ENCODE measurements around the gene METTL9. TPM values are rescaled to one million over a fixed set of nuclear protein-coding genes. Genes with fewer than 3 reads are reported as not detected.
"Not testable (repeated sequence)": the region's sequence is repeated elsewhere in the genome, so short reads cannot be mapped to it uniquely, and the experiment has no call there.

The METTL9 gene
- total RNA-seq, 1 donor from 2014 or later, result 58.8 TPM

DNA sequence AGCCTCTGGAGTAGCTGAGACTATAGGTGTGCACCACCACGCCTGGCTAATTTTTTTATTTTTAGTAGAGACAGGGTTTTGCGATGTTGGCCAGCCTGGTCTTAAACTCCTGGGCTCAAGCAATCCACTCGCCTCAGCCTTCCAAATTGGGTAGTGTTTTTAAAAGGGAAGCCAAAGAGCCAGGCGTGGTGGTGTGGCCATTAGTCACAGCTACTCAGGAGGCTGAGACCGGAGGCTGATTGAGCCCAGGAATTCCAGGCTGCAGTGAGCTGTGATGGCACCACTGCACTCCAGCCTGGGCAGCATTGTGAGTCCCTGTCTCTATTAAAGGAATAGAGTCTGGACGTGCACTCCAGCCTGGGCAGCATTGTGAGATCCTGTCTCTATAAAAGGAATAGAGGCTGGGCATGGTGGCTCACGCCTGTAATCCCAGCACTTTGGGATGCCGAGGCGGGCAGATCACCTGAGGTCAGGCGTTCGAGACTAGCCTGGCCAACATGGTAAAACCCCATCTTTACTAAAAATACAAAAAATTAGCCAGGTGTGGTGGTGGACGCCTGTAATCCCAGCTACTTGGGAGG is 50.5 kb downstream of the METTL9 start:
- intact Hi-C loops (cut with micrococcal nuclease), result loop anchor here (10.0 kb wide), 2 partner anchors 145 to 545 kb away; no protein-coding TSS in a partner anchor
- H3K4me3 Mint-ChIP-seq; H3K9me3 Mint-ChIP-seq; H3K27me3 Mint-ChIP-seq (ENCODE audit: insufficient read depth); H3K36me3 Mint-ChIP-seq (ENCODE audit: low read depth); DNase-seq (ENCODE audit: low spot score); H3K27ac Mint-ChIP-seq: not testable (repeated sequence)
- H3K4me1 Mint-ChIP-seq (ENCODE audit: low read depth), result peaks cover 31% of the 10 kb centered on the region

DNA sequence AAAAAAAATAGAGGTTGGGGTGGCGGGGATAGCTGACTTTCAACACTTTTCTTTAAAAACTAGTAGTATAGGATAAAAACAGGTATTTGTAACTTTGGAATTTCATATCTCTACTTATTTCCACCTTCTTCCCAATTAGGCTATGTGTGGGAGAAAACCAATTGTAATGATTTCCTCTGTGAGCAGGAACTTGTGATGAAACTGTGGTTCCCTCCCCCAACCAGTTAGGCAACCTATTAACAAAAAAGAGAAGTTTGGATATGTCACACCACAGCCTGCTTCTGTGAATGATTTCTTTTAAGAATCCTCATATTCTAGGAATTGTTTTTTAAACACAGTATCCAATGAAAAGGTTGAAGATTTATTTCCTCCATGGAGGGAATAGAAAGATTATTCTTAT is 51.1 kb downstream of the METTL9 start:
- no peak for DNase-seq (ENCODE audit: low spot score)
- intact Hi-C loops (cut with micrococcal nuclease), result no loop called here
- Mint-ChIP-seq H3K27me3 (ENCODE audit: insufficient read depth) (no peaks in the 10 kb centered on the region), H3K9me3 (no peaks in the 10 kb centered on the region), H3K4me1 (ENCODE audit: low read depth) (peaks cover 27% of the 10 kb centered on the region), H3K27ac (no peak overlapping the region), H3K4me3 (no peak overlapping the region), H3K36me3 (ENCODE audit: low read depth) (peaks cover 9% of the 10 kb centered on the region)

DNA sequence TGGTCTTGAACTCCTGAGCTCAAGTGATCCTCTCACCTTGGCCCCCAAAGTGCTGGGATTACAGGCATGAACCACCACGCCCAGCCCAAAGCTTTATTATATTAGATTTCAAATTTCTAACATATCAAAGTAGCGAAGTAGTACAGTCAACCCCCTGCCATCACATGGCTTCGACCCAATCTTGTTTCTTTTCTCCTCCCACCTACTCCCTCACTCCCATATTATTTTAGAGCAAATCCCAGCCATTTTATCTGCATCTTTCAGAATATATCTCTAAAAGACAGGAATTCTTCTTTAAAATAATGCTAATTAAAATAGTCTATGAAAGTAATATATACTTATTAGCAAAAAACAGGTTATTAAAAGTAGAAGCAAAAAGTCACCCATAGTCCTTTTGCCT is 52.1 kb downstream of the METTL9 start:
- Mint-ChIP-seq H3K9me3 (no peaks in the 10 kb centered on the region), H3K4me3 (no peak overlapping the region), H3K27ac (no peak overlapping the region), H3K36me3 (ENCODE audit: low read depth) (peaks cover 14% of the 10 kb centered on the region), H3K27me3 (ENCODE audit: insufficient read depth) (no peaks in the 10 kb centered on the region), H3K4me1 (ENCODE audit: low read depth) (peaks cover 22% of the 10 kb centered on the region)
- DNase-seq (ENCODE audit: low spot score), result no peak
- intact Hi-C loops (cut with micrococcal nuclease), result no loop called here

DNA sequence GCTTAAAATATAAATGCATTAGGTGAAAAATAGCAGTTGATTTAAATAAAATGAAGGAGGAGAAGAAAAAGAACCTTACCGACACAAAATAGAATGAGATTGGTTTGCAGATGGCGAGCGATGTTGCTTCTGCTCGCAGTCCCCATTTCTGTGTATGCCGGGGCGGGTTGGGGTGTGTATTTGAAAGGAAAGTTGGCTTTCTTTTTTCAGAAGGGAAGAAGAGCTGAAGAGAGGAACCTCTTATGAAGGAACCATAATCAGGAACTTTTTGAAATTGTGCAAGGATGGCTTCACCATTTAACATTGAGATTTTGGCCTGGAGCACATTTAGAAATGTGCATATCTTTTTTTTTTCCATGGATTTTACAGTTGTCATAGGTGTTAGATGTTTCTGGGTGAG is 53.1 kb downstream of the METTL9 start, which contains the start of gene IGSF6:
Gene IGSF6 (minus strand): TSS at position 156 of the 400 bp plus-strand sequence. CDS start 10 bp downstream, at position 146.
- no peak for DNase-seq (ENCODE audit: low spot score)
- Mint-ChIP-seq H3K27me3 (ENCODE audit: insufficient read depth) (no peaks in the 10 kb centered on the region), H3K4me1 (ENCODE audit: low read depth) (peaks cover 24% of the 10 kb centered on the region), H3K36me3 (ENCODE audit: low read depth) (peaks cover 14% of the 10 kb centered on the region), H3K9me3 (no peaks in the 10 kb centered on the region), H3K27ac (no peak within 1 kb of the TSS), H3K4me3 (no peak within 1 kb of the TSS)
- intact Hi-C loops (cut with micrococcal nuclease), result no loop called here

DNA sequence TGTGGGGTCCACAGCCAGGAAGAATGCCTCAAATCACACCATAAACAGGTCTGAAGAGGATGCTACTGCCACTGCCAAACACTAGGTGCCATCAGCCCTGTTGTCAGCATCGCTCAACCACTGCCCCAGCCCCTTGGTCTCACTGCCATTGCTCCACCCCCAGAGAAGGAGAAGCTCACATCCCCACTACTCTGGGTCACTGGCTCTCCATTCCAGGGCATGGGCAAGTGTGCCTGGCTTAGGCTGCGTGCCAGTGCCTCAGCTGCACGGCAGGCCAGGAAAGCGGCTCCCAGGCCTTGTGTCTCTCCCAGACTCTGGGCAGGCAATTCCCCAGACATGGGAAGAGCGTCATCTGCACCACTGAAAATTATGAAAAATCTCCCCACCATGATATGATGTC is 54.2 kb downstream of the METTL9 start:
- H3K4me1 Mint-ChIP-seq (ENCODE audit: low read depth), result peaks cover 22% of the 10 kb centered on the region
- no peaks in the 10 kb centered on the region for H3K9me3 Mint-ChIP-seq
- H3K4me3 Mint-ChIP-seq, result no peak overlapping the region
- H3K27me3 Mint-ChIP-seq (ENCODE audit: insufficient read depth), result no peaks in the 10 kb centered on the region
- H3K36me3 Mint-ChIP-seq (ENCODE audit: low read depth), result peaks cover 18% of the 10 kb centered on the region
- DNase-seq (ENCODE audit: low spot score), result no peak
- H3K27ac Mint-ChIP-seq, result no peak overlapping the region
- intact Hi-C loops (cut with micrococcal nuclease), result no loop called here

DNA sequence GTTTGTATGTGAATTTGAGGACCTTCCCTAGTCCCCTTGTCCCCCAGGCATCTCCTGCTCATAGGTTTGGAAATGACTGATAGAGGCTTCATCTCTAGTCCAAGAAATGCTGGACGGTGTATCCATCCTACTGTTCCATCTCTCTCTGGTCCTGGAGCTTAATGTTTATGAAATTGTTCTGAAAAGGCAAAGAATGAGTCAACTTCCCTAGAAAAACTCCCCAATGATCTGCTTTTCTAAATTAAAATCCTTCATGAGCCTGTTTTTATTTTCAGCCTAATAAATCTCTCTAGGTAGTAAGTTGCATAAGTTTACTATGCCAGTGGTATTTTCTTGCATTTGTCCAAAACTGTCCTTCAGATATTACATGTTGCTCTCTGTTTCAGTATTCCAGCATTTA is 55.1 kb downstream of the METTL9 start:
- intact Hi-C loops (cut with micrococcal nuclease), result no loop called here
- Mint-ChIP-seq H3K27me3 (ENCODE audit: insufficient read depth) (no peaks in the 10 kb centered on the region), H3K9me3 (no peaks in the 10 kb centered on the region), H3K27ac (no peak overlapping the region), H3K4me3 (no peak overlapping the region), H3K36me3 (ENCODE audit: low read depth) (peaks cover 18% of the 10 kb centered on the region), H3K4me1 (ENCODE audit: low read depth) (peaks cover 22% of the 10 kb centered on the region)
- DNase-seq (ENCODE audit: low spot score), result no peak

DNA sequence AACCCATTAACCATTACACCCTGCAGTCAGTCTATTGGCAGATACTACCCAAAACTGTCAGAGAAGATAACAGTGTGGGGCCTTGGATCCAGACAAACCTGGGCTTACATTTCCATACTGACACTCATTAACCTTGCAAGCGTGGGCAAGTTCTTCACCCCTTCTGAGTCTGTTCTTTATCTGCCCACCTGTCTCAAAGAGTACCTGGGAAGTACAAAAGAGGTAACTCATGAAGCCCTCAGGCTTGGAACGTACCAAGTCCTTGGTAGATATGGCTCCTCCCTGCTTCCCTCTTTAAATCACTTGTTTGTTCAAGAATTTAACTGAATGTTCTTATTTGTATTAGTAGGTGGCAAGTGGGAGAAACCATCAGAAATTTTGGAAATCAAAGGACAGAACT is 55.5 kb downstream of the METTL9 start:
- Mint-ChIP-seq H3K4me3 (no peak overlapping the region), H3K36me3 (ENCODE audit: low read depth) (peaks cover 18% of the 10 kb centered on the region), H3K27ac (no peak overlapping the region), H3K27me3 (ENCODE audit: insufficient read depth) (no peaks in the 10 kb centered on the region), H3K9me3 (no peaks in the 10 kb centered on the region), H3K4me1 (ENCODE audit: low read depth) (peaks cover 22% of the 10 kb centered on the region)
- DNase-seq (ENCODE audit: low spot score), result no peak
- intact Hi-C loops (cut with micrococcal nuclease), result no loop called here

DNA sequence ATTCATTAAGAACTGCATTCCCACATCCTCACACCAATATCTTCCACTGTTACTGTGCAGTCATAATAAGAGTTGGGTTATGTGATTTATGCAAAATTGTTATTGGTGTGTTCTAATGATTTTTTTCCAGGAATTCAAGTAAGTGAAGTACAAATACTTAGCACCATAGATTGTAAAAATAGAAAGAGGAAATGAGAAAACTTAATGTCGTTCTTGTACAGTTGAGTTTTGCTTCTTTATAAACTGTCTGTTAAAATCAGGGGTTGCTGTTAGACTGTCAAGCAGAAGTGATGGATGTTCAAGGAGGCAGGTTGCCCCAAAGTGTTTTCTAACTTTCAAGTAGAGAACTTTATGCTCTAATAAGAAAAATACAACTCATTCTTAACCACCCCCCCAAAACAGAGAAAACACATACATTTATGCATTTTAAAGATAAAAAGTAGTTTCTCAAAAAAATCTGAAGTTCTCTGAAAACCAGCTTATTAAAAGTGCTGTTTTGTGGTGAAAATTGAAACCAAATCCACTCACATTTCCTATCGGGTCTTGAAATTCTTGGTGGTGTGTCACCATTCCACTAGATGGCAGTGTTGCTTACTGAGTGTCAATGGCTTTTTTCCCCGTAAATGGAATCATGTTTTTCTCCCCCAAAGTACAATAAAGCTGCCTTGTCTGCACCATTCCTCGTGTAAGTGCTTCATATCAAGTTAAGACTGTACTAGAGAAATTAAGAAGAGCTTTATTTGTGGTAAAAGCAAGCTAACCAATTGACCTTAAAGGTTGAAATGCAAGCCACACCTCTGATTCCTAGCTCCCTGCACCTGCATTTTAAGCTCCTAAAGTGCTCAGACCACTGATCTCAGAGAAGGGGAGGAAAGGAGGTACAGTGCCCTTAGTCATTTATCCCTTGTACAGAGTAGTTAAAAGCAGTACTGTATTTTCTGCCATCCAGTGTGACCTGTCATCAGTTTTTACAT is 57.7 kb downstream of the METTL9 start:
- H3K36me3 Mint-ChIP-seq (ENCODE audit: low read depth), result peaks cover 18% of the 10 kb centered on the region
- H3K4me1 Mint-ChIP-seq (ENCODE audit: low read depth), result peaks cover 33% of the 10 kb centered on the region
- intact Hi-C loops (cut with micrococcal nuclease), result loop anchor here (1.0 kb wide), 2 partner anchors 12 to 51 kb away; no protein-coding TSS in a partner anchor
- no peak overlapping the region for H3K27ac Mint-ChIP-seq
- H3K4me3 Mint-ChIP-seq, result no peak overlapping the region
- H3K27me3 Mint-ChIP-seq (ENCODE audit: insufficient read depth), result peaks cover 4% of the 10 kb centered on the region
- H3K9me3 Mint-ChIP-seq, result no peaks in the 10 kb centered on the region
- peak; percentile 32 for DNase-seq (ENCODE audit: low spot score)

DNA sequence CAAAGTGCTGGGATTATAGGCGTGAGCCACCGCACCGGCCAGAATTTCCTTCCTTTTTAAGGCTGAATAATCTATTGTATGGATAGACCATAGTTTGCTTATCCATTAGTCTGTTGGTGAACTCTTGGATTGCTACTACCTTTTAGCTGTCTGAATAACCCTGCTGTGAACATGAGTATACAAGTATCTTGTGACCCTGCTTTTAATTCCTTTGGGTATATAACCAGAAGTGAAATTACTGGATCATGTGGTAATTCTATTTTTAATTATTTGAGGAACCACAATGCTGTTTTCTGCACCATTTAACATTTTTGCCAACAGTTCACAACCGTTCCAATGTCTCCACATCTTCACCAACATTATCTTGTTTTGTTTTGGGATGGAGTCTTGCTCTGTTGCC is 59.7 kb downstream of the METTL9 start:
- Mint-ChIP-seq H3K36me3 (ENCODE audit: low read depth) (peaks cover 15% of the 10 kb centered on the region), H3K27me3 (ENCODE audit: insufficient read depth) (peaks cover 19% of the 10 kb centered on the region), H3K9me3 (no peaks in the 10 kb centered on the region), H3K4me1 (ENCODE audit: low read depth) (peaks cover 38% of the 10 kb centered on the region), H3K4me3 (no peak overlapping the region), H3K27ac (no peak overlapping the region)
- intact Hi-C loops (cut with micrococcal nuclease), result no loop called here
- no peak for DNase-seq (ENCODE audit: low spot score)

DNA sequence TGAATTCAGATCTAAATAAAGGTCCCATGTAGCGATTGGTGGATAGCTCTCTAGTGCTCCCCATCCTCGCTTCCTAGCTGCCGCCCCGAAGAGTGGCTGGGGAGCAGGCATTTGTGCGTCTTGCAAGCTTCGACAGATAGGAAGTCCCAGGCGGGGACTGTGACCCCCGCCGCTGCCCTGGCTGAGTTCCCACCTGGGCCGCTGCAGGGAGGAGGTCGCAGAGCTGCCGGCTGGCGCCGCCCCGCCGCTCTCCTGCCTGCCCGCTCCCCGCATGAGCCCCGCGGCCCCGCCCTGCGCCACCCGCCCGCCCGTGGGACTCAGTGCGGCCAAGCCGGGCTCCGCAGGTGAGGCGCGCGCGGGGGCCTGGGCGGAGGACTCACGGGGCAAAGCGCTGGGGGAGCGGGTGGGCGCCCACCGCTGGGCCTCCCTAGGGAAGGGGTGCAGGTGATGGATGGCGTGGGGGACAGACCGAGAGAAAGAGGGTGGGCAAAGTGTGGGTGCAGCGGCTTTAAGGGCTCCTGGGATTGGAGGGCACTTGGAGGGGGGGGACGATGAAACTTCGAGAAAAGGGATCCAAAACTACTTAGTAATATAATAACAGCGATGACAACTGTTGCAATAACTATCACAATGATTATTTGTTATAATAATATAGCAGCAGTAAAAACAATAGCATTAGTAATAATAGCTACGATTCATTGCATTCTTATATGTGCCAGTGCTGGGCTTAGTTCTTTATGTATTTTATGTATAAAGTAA is 64.7 kb downstream of the METTL9 start, which contains the start of gene OTOA:
Gene OTOA (plus strand): TSS at position 80 of the 759 bp plus-strand sequence. CDS start 14,547 bp downstream, outside the sequence.
- intact Hi-C loops (cut with micrococcal nuclease), result no loop called here

DNA sequence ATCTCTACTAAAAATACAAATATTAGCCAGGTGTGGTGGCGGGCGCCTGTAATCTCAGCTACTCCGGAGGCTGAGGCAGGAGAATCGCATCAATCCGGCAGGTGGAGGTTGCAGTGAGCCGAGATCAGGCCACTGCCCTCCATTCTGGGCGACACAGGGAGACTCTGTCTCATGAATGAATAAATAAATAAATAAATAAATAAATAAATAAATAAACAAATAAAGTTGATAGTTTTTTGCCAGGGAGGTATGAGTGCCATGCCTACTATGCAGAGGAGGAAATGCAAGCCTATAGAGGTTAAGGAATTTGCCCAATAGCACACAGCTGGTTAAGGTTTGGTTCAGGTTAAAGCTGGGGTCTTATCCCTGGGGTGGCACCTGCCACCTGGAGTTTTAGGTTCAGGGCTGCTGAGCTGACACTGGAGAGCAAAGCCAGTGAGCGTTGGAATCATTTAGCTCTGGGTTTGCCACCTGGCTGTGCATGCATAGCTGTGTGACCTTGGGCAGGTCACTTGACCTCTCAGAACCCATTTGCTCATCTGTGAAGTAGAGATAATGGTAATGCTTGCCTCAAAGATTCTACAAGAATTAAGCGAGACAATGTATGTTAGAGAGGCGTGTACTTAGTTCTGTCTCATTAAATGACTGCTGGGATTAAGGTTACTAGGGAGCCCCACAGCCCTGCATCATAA is 65.6 kb downstream of the METTL9 start:
- H3K27me3 Mint-ChIP-seq (ENCODE audit: insufficient read depth), result peaks cover 39% of the 10 kb centered on the region

More for the DNA sequence above, 64.7 kb downstream of the METTL9 start, which contains the start of gene OTOA:
- Mint-ChIP-seq H3K4me3 (peak within 1 kb of the TSS; percentile 45), H3K27ac (no peak within 1 kb of the TSS), H3K27me3 (ENCODE audit: insufficient read depth) (peaks cover 34% of the 10 kb centered on the region), H3K4me1 (ENCODE audit: low read depth) (peaks cover 16% of the 10 kb centered on the region), H3K9me3 (no peaks in the 10 kb centered on the region), H3K36me3 (ENCODE audit: low read depth) (no peaks in the 10 kb centered on the region)
- no peak for DNase-seq (ENCODE audit: low spot score)

DNA sequence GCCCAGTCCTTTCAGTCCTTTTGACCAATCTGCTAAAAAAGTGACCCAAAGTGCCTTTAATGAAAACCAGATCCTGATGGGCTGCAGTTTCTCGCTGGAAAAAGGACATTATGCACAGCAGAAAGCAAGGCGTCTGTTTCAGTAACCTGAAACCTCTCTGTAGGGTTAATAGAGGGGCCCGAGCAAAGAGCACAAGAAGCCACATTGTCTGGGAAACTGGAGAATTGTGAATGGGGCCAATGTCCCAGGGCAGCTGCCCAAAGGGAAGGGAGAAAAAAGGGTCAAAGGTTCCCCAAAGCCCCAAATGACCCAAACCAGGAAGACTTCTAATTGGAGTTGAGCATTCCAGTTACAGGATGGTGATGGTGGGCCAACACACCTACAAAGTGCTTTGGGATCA is 67.4 kb downstream of the METTL9 start:
- Mint-ChIP-seq H3K36me3 (ENCODE audit: low read depth) (no peaks in the 10 kb centered on the region), H3K27me3 (ENCODE audit: insufficient read depth) (peaks cover 50% of the 10 kb centered on the region), H3K9me3 (no peaks in the 10 kb centered on the region), H3K4me1 (ENCODE audit: low read depth) (peaks cover 4% of the 10 kb centered on the region), H3K4me3 (no peak overlapping the region), H3K27ac (no peak overlapping the region)
- DNase-seq (ENCODE audit: low spot score), result no peak
- intact Hi-C loops (cut with micrococcal nuclease), result no loop called here

More for the DNA sequence above, 65.6 kb downstream of the METTL9 start:
- intact Hi-C loops (cut with micrococcal nuclease), result no loop called here
- Mint-ChIP-seq H3K9me3 (no peaks in the 10 kb centered on the region), H3K4me3 (no peak overlapping the region), H3K4me1 (ENCODE audit: low read depth) (peaks cover 16% of the 10 kb centered on the region), H3K27ac (no peak overlapping the region), H3K36me3 (ENCODE audit: low read depth) (no peaks in the 10 kb centered on the region)
- DNase-seq (ENCODE audit: low spot score), result no peak

Data from activated T-helper 1 cell treated with anti-CD3 and anti-CD28 coated beads, Interleukin-12 subunit alpha, Interleukin-12 subunit beta, Interleukin-2, Interleukin-4 antibody, amounts not matched to agents 30 ng/mL and 10 ng/mL and 1 ng/mL, durations not matched to agents 14 hours and 24 hours and 36 hours (primary cell).